ENCODE results near the gene PUS1. TPM values are rescaled to one million over a fixed set of nuclear protein-coding genes. Genes with fewer than 3 reads are reported as not detected.

The PUS1 gene
- total and polyA plus RNA-seq, 2 of the 8 experiments (the other 6 are each of a cell fraction or from before 2014, with no cell fraction given): 48.1 to 81.2 TPM

DNA sequence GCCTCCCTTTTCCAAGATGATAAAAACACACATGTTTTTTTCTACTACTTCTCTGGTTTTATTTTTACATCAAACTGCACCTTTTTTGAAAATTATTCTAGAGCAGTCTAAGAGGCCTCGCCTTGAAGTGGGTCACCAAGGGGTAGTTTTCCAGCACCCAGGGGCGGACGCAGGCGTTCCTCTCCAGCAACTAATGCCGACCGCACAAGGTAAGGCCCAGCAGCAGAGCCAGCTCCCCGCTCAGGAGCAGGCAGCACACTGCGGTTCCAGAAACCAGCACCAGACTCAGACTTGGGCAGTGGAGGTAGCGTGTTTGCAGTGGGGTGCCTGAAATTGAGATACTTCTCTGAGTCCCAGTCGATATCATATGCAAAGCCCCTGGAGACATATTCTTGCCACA, 52.3 kb downstream of the PUS1 start:
- Histone ChIP-seq H3K9ac (replicated peaks in 1 of 4; ENCODE audit: extremely low read depth in 1 of 4, low read depth in 3 of 4, low read length in 3 of 4) (no peak overlapping the region), H3K4me3 (ENCODE audit: extremely low read depth in 1 of 4, insufficient read depth in 2 of 4, low read depth in 3 of 4, low read length in 4 of 4) (no peak overlapping the region), H2BK120ac (replicated peaks; ENCODE audit: low read depth, low read length) (no peak overlapping the region), H4K91ac (replicated peaks; ENCODE audit: insufficient read length, low read length) (no peak overlapping the region), H3K4me2 (ENCODE audit: insufficient read depth in 1 of 2, low read depth in 2 of 2, low read length in 2 of 2) (no peak overlapping the region), H3K36me3 (ENCODE audit: control insufficient read depth in 2 of 4, insufficient read depth in 4 of 4, low read length in 3 of 4) (peaks cover 2 to 41% (median 10%) of the 10 kb centered on the region in 4 experiments; a peak in 4 of 8 replicates), H2AK5ac (ENCODE audit: low read depth, low read length) (no peak overlapping the region), H4K5ac (ENCODE audit: insufficient read length, low read depth, low read length) (no peak overlapping the region), H3K4me1 (replicated peaks in 1 of 4; ENCODE audit: control insufficient read depth in 3 of 4, insufficient read depth in 4 of 4, low read length in 3 of 4) (no peaks in the 10 kb centered on the region), H2BK5ac (ENCODE audit: low read depth, low read length) (no peak overlapping the region), H3K79me1 (ENCODE audit: low read depth, low read length) (no peaks in the 10 kb centered on the region; the same call in 1 of the 2 replicates), H3K27ac (ENCODE audit: low read depth, low read length) (no peak overlapping the region), H3K14ac (ENCODE audit: insufficient read length) (no peak overlapping the region), H2BK15ac (ENCODE audit: low read length) (no peak overlapping the region), H2BK20ac (ENCODE audit: low read length) (no peak overlapping the region), H3K79me2 (ENCODE audit: control insufficient read depth in 1 of 2, insufficient read depth in 2 of 2, low read length in 2 of 2) (peaks cover 0 to 20% of the 10 kb centered on the region in 2 experiments; a peak in 2 of 4 replicates), H2BK12ac (ENCODE audit: low read depth, low read length) (no peak overlapping the region), H3K9me3 (ENCODE audit: insufficient read depth in 2 of 2, low read depth in 1 of 2, low read length in 1 of 2) (no peaks in the 10 kb centered on the region), H4K20me1 (replicated peaks in 1 of 2; ENCODE audit: control insufficient read depth in 1 of 2, insufficient read depth in 2 of 2, low read length in 2 of 2) (no peaks in the 10 kb centered on the region), H3K27me3 (replicated peaks in 1 of 4; ENCODE audit: control insufficient read depth in 3 of 4, extremely low read depth in 1 of 4, insufficient read depth in 3 of 4, low read length in 3 of 4) (no peaks in the 10 kb centered on the region), H2AFZ (ENCODE audit: low read length) (no peak overlapping the region), H3K23me2 (ENCODE audit: low read depth, low read length) (no peaks in the 10 kb centered on the region), H3K56ac (replicated peaks; ENCODE audit: insufficient read length, low read depth, low read length) (no peak overlapping the region), H4K8ac (ENCODE audit: extremely low read depth, insufficient read depth, low read length) (no peak overlapping the region), H3K23ac (ENCODE audit: insufficient read length) (no peak overlapping the region), H3K4ac (replicated peaks; ENCODE audit: insufficient read length, low read depth, low read length) (no peak overlapping the region), H3K18ac (ENCODE audit: extremely low read depth, low read length) (no peak overlapping the region)
- no peak for TF ChIP-seq CREB1 (IDR thresholded peaks at IDR 0.05)
- TF ChIP-seq, protein P1, sequence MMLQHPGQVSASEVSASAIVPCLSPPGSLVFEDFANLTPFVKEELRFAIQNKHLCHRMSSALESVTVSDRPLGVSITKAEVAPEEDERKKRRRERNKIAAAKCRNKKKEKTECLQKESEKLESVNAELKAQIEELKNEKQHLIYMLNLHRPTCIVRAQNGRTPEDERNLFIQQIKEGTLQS (IDR thresholded peaks at IDR 0.05; ENCODE audit: insufficient read depth, low read depth, low read length): no peak
- TF ChIP-seq RAD21 (IDR thresholded peaks at IDR 0.05 in 1 of 2, conservative IDR thresholded peaks at IDR 0.05 in 1 of 2; ENCODE audit: low read depth in 2 of 2, low read length in 2 of 2): no peak
- ChIA-PET POLR2A (ENCODE audit: partially characterized antibody) (interaction anchor here (1.6 kb wide), 1 partner anchor 10 kb away, joined by 7 read pairs; no protein-coding TSS in a partner anchor), CTCF (ENCODE audit: partially characterized antibody) (interaction anchor here (1.6 kb wide), 1 partner anchor 8 kb away, joined by 4 read pairs; no protein-coding TSS in a partner anchor)
- no peak for DNase-seq (ENCODE audit: low read depth in 1 of 2, low spot score in 2 of 2)
- FAIRE-seq: no peak
- 91% methylated on average over 10 of the region's 10 CpGs; no CpG with 5 or more reads in 1 of the 2 experiments for WGBS, 2 experiments (ENCODE audit: extremely low coverage in 1 of 2, insufficient coverage in 1 of 2, insufficient read length in 1 of 2, insufficient replicate concordance in 2 of 2, low coverage in 1 of 2, low lambda C conversion rate in 2 of 2, missing lambda C conversion rate in 1 of 2)
